Panc1 (cell line): ENCODE data around the gene VOPP1.

Source experiments
- CTCF ChIP-seq: fragments of 450-650 bp; IDR thresholded peaks from 2 replicates; pipeline ENCODE4 v1.5.1; 2017; ENCODE audit warnings: mild to moderate bottlenecking
- POLR2AphosphoS5 ChIP-seq: IDR thresholded peaks from 2 replicates; pipeline ENCODE4 v1.6.1; 2012; ENCODE audit warnings: mild to moderate bottlenecking, low read depth, low read length, moderate library complexity
- SIN3A ChIP-seq: IDR thresholded peaks from 2 replicates; pipeline ENCODE4 v1.6.1; 2012; ENCODE audit warnings: low read depth, mild to moderate bottlenecking, low read length, moderate library complexity, borderline replicate concordance; ENCODE audit not compliant: insufficient read depth
- TCF7L2 ChIP-seq: IDR thresholded peaks from 2 replicates; pipeline ENCODE4 v1.6.1; 2011; ENCODE audit warnings: mild to moderate bottlenecking, low read depth, low read length, inconsistent platforms
- TF ChIP-seq, protein P1 (sequence below), 2 experiments: IDR thresholded peaks; 2 replicates each; pipeline ENCODE4 v1.6.1; 2011 to 2012; ENCODE audit warnings: low read depth in 2 of 2, control low read depth in 1 of 2, low read length in 1 of 2, mild to moderate bottlenecking in 1 of 2, moderate library complexity in 1 of 2; ENCODE audit not compliant: insufficient read depth in 1 of 2

- no peak for TF ChIP-seq CTCF
- TF ChIP-seq, protein P1, sequence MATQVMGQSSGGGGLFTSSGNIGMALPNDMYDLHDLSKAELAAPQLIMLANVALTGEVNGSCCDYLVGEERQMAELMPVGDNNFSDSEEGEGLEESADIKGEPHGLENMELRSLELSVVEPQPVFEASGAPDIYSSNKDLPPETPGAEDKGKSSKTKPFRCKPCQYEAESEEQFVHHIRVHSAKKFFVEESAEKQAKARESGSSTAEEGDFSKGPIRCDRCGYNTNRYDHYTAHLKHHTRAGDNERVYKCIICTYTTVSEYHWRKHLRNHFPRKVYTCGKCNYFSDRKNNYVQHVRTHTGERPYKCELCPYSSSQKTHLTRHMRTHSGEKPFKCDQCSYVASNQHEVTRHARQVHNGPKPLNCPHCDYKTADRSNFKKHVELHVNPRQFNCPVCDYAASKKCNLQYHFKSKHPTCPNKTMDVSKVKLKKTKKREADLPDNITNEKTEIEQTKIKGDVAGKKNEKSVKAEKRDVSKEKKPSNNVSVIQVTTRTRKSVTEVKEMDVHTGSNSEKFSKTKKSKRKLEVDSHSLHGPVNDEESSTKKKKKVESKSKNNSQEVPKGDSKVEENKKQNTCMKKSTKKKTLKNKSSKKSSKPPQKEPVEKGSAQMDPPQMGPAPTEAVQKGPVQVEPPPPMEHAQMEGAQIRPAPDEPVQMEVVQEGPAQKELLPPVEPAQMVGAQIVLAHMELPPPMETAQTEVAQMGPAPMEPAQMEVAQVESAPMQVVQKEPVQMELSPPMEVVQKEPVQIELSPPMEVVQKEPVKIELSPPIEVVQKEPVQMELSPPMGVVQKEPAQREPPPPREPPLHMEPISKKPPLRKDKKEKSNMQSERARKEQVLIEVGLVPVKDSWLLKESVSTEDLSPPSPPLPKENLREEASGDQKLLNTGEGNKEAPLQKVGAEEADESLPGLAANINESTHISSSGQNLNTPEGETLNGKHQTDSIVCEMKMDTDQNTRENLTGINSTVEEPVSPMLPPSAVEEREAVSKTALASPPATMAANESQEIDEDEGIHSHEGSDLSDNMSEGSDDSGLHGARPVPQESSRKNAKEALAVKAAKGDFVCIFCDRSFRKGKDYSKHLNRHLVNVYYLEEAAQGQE (IDR thresholded peaks at IDR 0.05; ENCODE audit: insufficient read depth in 1 of 2, low read depth in 2 of 2, low read length in 1 of 2), result no peak
- TF ChIP-seq POLR2AphosphoS5, result no peak
- TF ChIP-seq SIN3A, result no peak
- no peak for TF ChIP-seq TCF7L2
These were observed 2.5 kb downstream of the VOPP1 start for GRCh38 chr7:55569797-55570196.
